HL-60/S4 treated with phorbol 12-myristate 13-acetate at 8.2 ng/mL for 4 days and 3 days (cell line): Measurements from ENCODE around the gene ARHGAP26.

ENCODE experiments used
- in situ Hi-C: fragments of 300-500 bp; cut with MboI; formaldehyde crosslinking; loops from 2 replicates; pipeline ENCODE4 v1.15.0; 2022; ENCODE audit warnings: low sequenced_read_pairs

ARHGAP26 gene

GRCh38 chr5:142826741-142827492, 56.7 kb downstream of the ARHGAP26 start:
- in situ Hi-C loops, result no loop called here

GRCh38 chr5:142827934-142828576, 57.9 kb downstream of the ARHGAP26 start:
- in situ Hi-C loops, result no loop called here

GRCh38 chr5:142828797-142829535, 58.8 kb downstream of the ARHGAP26 start:
- in situ Hi-C loops, result no loop called here

- in situ Hi-C loops, result no loop called here
These were observed 59.6 kb downstream of the ARHGAP26 start for GRCh38 chr5:142829801-142830220.

- in situ Hi-C loops, result no loop called here
These were observed 60.2 kb downstream of the ARHGAP26 start for GRCh38 chr5:142830241-142831008.

- in situ Hi-C loops, result no loop called here
These were observed 60.8 kb downstream of the ARHGAP26 start for GRCh38 chr5:142831009-142831383.

GRCh38 chr5:142832263-142832662, 62.1 kb downstream of the ARHGAP26 start:
- in situ Hi-C loops, result no loop called here

- in situ Hi-C loops, result no loop called here
These were observed 63.6 kb downstream of the ARHGAP26 start for GRCh38 chr5:142833517-142834449.

- in situ Hi-C loops, result no loop called here
These were observed 64.3 kb downstream of the ARHGAP26 start for GRCh38 chr5:142834504-142834903.

- in situ Hi-C loops, result no loop called here
These were observed 65.4 kb downstream of the ARHGAP26 start for GRCh38 chr5:142835540-142835939.

- in situ Hi-C loops, result no loop called here
These were observed 65.9 kb downstream of the ARHGAP26 start for GRCh38 chr5:142836048-142836447.

- in situ Hi-C loops, result no loop called here
These were observed 67.0 kb downstream of the ARHGAP26 start for GRCh38 chr5:142837081-142837725.

GRCh38 chr5:142838845-142839244, 68.7 kb downstream of the ARHGAP26 start:
- in situ Hi-C loops, result no loop called here

- in situ Hi-C loops, result no loop called here
These were observed 69.7 kb downstream of the ARHGAP26 start for GRCh38 chr5:142839711-142840346.

- in situ Hi-C loops, result no loop called here
These were observed 70.4 kb downstream of the ARHGAP26 start for GRCh38 chr5:142840575-142840974.

- in situ Hi-C loops, result no loop called here
These were observed 71.5 kb downstream of the ARHGAP26 start for GRCh38 chr5:142841511-142842265.

GRCh38 chr5:142842994-142843905, 73.1 kb downstream of the ARHGAP26 start:
- in situ Hi-C loops, result no loop called here
